HG02642 (cell line): Measurements from ENCODE around the gene TNS3.

Experiments
- ATAC-seq: cut with Tn5 transposase; IDR thresholded peaks from one replicate; pipeline ENCODE4 v1.9.1; 2021; ENCODE audit warnings: mild to moderate bottlenecking; ENCODE audit not compliant: unreplicated experiment, poor library complexity

TNS3 gene

DNA sequence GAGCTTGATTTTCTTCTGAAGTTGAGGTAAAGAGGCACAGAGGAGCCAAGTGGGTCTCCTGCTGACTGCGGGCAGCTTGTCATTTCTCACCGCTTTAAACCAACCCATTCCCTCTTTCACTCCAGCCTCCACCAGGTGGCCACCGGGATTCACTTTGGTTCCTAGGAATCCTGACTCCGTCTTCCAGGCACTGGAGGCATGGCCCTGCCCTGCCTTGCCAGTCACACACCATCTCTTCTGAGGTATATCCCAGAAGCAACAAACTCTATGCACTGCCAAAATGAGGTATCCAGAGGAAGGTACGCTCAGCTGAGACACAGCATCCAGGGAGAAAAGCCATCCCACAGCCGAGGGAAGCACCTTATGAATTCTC is 280.8 kb downstream of the TNS3 start:
- no peak for ATAC-seq

DNA sequence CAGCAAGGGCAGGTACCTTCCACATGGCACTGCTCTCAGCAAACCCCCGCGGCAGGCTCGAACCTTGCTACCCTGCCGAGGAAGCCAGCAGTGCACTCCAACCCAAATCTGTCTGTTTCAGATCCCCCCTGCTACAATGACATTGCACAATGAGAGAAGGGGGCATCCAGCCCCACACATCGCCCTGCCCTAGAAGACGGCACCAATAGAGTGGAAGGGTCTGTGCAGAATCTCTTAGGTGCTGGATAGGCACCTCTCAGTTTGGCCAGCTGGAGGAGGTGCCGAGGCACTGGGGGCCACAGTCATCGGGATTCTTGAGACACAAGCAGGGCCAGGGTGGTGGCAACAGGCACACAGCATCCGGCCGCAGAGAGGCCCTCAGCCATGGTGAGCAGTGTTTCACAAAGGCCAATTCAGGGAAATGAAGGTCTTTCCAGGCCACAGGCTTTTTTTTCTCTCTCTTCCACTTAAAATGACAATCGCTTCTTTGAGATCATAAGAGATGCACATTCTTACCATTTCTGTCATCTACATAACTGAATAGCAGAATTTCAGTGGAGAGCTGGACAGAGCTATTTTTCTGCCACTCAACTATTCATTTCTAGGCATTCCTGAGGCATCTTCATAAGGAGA is 281.3 kb downstream of the TNS3 start:
- ATAC-seq, result no peak

- ATAC-seq, result no peak
Observed at GRCh38 chr7:47299496-47299895, 282.4 kb downstream of the TNS3 start.

GRCh38 chr7:47298636-47299035 is 283.3 kb downstream of the TNS3 start:
- ATAC-seq, result no peak

DNA sequence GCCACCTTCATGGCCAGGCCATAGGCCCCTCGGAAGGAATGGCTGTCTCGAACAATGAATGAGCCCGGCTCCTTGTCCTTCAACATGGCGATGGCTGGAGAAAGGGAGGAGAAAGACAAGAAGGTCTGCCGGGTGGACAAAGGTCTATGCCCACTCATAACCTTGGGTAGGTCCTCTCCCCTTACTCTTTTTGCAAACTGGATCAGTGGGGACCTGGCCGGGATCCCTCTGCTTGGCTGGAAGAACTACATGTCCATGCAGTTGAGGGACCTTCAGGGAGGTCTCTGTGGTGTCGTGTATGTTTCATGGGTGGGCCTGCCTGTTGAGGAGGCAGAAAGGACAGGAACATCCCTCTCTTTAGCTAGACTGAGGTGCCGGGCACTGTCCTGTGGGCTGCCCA is 284.8 kb downstream of the TNS3 start:
- ATAC-seq, result no peak

- ATAC-seq, result no peak
Observed at GRCh38 chr7:47295606-47296005, 286.3 kb downstream of the TNS3 start.

DNA sequence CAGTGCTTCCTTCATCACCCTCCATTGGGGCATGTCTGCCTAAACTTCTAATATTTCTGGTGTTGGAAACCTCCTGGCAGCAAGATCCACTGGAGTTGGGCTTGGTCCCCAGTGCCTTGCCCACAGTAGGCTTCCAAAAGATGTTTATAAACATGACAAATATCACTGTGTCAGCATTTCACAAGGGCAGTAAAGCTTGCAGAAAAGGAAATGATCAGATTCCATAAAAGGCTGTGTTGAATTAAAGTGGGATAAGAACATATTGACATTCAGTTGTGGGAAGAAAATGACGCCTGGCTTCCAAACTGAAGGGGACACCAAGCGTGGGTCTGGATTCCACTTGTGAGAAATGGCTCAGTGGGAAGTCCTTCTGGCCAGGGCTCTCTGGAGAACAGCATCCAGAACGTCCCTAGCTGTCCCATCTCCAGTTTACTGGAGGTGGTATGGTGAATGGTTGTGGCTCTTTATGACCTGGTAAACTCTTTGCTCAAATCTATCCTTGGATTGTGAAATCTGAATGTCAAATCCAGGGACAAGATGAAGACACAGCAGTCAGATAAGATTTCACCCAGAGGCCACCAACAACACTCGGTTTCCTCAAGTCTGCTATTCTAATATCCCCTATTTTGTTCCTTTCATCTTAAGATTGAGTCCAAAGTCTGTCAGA is 287.2 kb downstream of the TNS3 start:
- no peak for ATAC-seq

DNA sequence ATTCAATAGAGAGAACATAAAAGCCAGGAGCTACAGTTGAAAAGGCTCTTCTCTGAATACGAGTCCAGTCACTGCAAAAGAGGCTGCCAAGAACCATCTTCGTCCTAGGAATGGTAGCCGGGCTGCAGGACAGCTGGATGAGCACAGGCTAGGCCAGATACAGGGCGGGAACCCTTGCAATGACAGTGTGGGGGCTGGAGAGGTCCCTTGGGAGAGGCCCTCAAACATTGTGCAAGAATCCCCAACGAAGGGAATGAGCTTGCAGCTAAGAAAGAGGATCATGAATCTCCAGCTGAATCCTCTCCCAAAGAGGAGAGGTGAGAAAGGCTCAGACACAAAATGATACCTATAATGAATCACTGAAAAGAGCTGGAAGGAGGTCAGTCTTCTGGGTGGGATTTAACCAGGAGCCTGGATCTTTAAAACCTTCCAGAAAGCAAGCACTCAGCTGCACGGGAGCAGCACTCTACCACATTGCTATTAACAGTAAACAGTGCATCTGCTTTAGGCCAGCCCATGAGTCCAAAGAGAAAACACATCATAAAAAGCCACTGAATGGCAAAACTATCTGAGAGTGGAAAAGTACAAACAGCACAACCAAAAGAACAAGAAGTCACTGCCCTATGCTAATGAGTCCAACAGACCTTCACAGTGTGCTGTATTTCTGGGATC is 287.9 kb downstream of the TNS3 start:
- ATAC-seq, result no peak

DNA sequence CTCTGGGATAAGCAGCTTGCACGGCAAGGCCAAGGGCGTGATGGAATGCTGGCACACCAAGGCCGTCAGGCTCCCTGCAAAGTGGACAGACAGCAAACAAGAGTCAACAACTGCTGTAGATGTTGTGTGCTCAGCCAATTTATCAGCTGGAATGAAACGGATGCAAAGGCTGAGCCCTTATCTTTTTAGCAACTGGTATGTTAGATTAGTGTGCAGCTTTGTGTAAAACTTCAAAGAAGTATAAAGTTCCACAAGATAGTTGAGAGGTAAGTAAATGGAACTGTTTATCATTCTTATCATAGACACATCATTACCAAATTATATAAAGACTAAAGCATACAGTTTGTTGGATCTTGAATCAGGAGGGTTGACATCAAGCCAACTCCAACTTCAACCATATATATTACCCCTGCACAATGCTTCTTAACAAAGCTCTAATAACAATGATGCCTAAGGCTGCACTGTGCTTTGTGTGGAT is 289.0 kb downstream of the TNS3 start:
- ATAC-seq, result no peak

- ATAC-seq, result peak; percentile 97
Observed at GRCh38 chr7:47291461-47292081, 290.3 kb downstream of the TNS3 start.

DNA sequence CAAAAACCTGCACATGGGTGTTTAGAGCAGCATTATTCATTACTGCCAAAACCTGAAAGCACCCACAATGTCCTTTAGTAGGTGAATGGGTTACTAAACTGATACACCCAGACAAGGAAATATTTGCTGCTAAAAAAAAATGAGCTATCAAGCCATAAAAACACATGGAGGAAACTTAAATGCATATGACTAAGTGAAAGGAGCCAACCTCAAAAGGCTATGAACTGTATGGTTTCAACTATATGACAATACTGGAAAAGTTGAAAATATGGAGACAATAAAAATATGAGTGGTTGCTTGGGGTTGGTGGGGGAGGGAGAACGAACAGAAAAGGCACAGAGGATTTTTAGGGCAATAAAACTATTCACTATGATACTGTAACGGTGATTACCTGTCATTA is 291.0 kb downstream of the TNS3 start:
- no peak for ATAC-seq

- no peak for ATAC-seq
Observed at GRCh38 chr7:47290466-47290865, 291.4 kb downstream of the TNS3 start.

DNA sequence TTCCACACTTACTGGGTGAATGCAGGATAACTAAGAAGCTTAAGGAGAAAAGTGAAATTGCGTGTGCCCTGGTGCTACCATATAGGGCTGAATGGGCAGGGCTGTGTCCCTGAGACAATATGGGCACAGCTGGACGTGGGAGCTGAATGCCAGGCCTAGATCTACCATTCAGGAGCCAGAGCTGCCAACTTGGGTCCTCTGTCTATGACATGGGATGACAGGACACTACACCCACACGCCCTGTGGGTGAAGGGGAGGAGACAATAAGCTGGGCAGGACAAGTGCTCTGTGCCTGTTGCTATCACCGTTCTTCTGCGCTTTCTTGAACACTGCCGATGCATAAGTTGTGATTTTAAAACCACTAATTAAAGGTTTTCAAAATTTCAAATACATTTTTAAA is 293.9 kb downstream of the TNS3 start:
- no peak for ATAC-seq

- ATAC-seq, result no peak
Observed at GRCh38 chr7:47285860-47286491, 295.9 kb downstream of the TNS3 start.

GRCh38 chr7:47284691-47285635 is 296.9 kb downstream of the TNS3 start:
- no peak for ATAC-seq

- ATAC-seq, result no peak
Observed at GRCh38 chr7:47283497-47284131, 298.3 kb downstream of the TNS3 start.

DNA sequence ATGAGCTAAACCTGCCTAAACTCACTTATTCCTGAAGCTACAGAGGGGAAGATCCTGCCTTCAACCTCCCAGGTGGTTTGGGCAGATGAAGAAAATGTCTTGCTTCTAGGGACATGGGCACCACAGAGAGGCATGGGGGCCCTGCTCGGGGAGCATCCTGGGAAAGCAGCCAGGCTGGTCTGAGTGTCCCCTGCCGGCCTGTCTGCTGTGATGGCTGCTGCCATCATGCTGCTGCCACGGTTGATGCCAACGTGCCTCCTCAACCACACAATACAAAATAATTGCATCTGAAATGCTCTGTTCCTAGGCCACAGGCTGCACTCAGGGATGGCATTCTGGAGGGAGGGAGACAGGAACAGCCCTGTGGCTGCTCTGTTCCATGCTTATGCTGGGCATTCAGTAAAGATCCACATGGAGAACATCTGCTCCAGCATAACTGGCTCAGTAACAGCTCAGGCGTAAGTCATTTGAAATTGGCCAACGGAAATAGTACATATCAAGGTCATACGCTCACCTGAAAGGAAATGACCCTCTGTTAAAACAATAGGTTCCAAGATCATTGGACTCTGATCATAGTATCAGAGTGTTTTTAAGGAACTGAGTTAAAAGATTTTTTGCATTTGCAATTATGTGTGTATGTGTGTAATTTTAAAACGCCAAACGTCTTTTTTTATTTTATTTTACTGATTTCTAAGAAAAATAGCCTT is 299.0 kb downstream of the TNS3 start:
- no peak for ATAC-seq

DNA sequence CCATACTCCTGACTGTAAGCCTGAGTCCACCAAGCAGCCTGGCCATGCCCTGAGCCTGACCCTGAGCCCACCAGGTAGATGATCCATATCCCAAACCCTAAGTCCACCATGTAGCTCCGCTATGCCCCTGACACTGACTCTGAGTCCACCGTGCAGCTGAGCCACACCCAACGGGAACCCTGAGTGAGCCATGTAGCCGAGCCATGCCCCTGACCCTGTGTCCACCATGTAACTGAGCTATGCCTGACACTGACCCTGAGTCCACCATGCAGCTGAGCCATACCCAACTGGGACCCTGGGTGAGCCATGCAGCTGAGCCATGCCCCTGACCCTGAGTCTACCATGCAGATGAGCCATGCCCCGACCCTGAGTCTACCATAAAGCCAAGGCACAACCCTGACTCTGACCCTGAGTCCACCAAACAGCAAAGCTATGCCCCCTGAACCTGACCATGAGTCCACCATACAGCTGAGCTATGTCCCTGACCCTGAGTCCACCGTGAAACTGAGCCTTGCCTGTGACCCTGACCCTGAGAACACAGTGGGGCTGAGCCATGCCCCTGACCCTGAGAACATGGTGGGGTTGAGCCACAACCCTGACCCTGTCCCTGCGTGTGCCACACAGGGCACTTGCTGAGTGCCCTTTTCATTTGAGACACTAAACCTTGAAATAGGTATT is 299.8 kb downstream of the TNS3 start:
- no peak for ATAC-seq
